HepG2 (cell line): ENCODE results near the gene SMIM10L2A. TPM values are rescaled to one million over a fixed set of nuclear protein-coding genes. Genes with fewer than 3 reads are reported as not detected.

Experiments
- ATAC-seq: fragments of 200-7000 bp; cut with Tn5 transposase; 3 replicates; pipeline ENCODE4 v1.9.1; 2020; ENCODE audit warnings: mild to moderate bottlenecking, moderate library complexity
- BruUV-seq: library from RNA; stranded (reverse); fragments of 400-500 nt; replicated peaks from 2 replicates; lab custom pipeline; 2021; lab: Mats Ljungman, UMichigan
- CTCF ChIA-PET: fragments of 300-600 bp; formaldehyde crosslinking; extraction: SDS; loops from one replicate; lab custom pipeline; 2021; ENCODE audit warnings: low total read pairs, inconsistent platforms, low intra/inter-chr PET ratio; lab: Yijun Ruan, JAX
- POLR2A ChIA-PET: fragments of 350-600 bp; sonication (Branson Sonifier 250); formaldehyde crosslinking; loops from one replicate; lab custom pipeline; 2020; ENCODE audit warnings: antibody characterized with exemption, inconsistent platforms; lab: Yijun Ruan, JAX
- DNase-seq: peaks from one replicate; pipeline ENCODE4 v3.0.0-alpha.2; 2015; ENCODE audit warnings: low spot score
- FAIRE-seq: peaks from 3 replicates; lab custom pipeline; 2011; peaks lifted over from hg19 to GRCh38; lab: Jason Lieb, UNC
- H2AFZ ChIP-seq: one replicate; pipeline ENCODE4 v1.6.1; 2011; ENCODE audit warnings: low read length, inconsistent platforms
- H3K27ac ChIP-seq: fragments of 300-600 bp; 3 replicates; pipeline ENCODE4 v1.8.0; 2011; ENCODE audit warnings: mixed run types, mild to moderate bottlenecking, mixed read lengths, low read length, inconsistent platforms; ENCODE audit not compliant: insufficient read depth; ENCODE audit errors: extremely low read length
- H3K27me3 ChIP-seq, 2 experiments: fragments of 200-600 bp in 1 of 2; 2 replicates in 1 of 2; 3 replicates in 1 of 2; pipeline versions ENCODE4 v1.6.0 to v1.8.0; 2011; ENCODE audit warnings: low read length in 2 of 2, mild to moderate bottlenecking in 2 of 2, moderate library complexity in 2 of 2, inconsistent platforms in 1 of 2; ENCODE audit not compliant: insufficient read depth in 2 of 2, control insufficient read depth in 1 of 2
- H3K36me3 ChIP-seq, 2 experiments: fragments of 200-600 bp in 1 of 2; replicated peaks in 1 of 2; 2 replicates in 1 of 2; 3 replicates in 1 of 2; pipeline versions ENCODE4 v1.5.1 to v1.8.0; 2011; ENCODE audit warnings: low read length in 2 of 2, inconsistent platforms in 1 of 2; ENCODE audit not compliant: insufficient read depth in 2 of 2, control insufficient read depth in 1 of 2
- H3K4me1 ChIP-seq: 2 replicates; pipeline ENCODE4 v1.5.1; 2012; ENCODE audit warnings: low read length, inconsistent platforms; ENCODE audit not compliant: insufficient read depth
- H3K4me2 ChIP-seq: 2 replicates; pipeline ENCODE4 v1.6.0; 2011; ENCODE audit warnings: low read depth, low read length, inconsistent platforms
- H3K4me3 ChIP-seq, 3 experiments: fragments of 200-600 bp in 1 of 3; sonication (generic), shearing (Covaris generic) in 1 of 3; replicated peaks in 1 of 3; 2 replicates each; pipeline ENCODE4 v1.5.1; 2011 to 2016; ENCODE audit warnings: low read length in 3 of 3, inconsistent platforms in 2 of 3, low read depth in 2 of 3, mild to moderate bottlenecking in 2 of 3, control low read depth in 1 of 3, mixed read lengths in 1 of 3; ENCODE audit not compliant: insufficient read depth in 1 of 3
- H3K79me2 ChIP-seq: one replicate; pipeline ENCODE4 v1.6.1; 2011; ENCODE audit warnings: low read length, inconsistent platforms; ENCODE audit not compliant: insufficient read depth
- H3K9ac ChIP-seq: 2 replicates; pipeline ENCODE4 v1.6.0; 2011; ENCODE audit warnings: mild to moderate bottlenecking, low read depth, low read length, inconsistent platforms; ENCODE audit not compliant: insufficient read depth
- H3K9me3 ChIP-seq: 2 replicates; pipeline ENCODE4 v1.5.1; 2012; ENCODE audit warnings: mild to moderate bottlenecking, low read length
- H4K20me1 ChIP-seq: 2 replicates; pipeline ENCODE4 v1.6.0; 2011; ENCODE audit warnings: inconsistent platforms, mild to moderate bottlenecking, low read length, moderate library complexity; ENCODE audit not compliant: insufficient read depth
- ARID5B ChIP-seq: IDR thresholded peaks from 2 replicates; pipeline ENCODE4 v1.4.0; 2020; ENCODE audit warnings: mild to moderate bottlenecking, missing genetic modification reagents
- IKZF1 ChIP-seq: fragments of 450-650 bp; IDR thresholded peaks from 2 replicates; pipeline ENCODE4 v1.7.1; 2016
- IRX3 ChIP-seq: sonication (generic); formaldehyde crosslinking; IDR thresholded peaks from 2 replicates; pipeline ENCODE4 v1.8.1; 2023; ENCODE audit warnings: mild to moderate bottlenecking, low read depth, missing genetic modification reagents, borderline replicate concordance
- KDM2A ChIP-seq: sonication (generic); formaldehyde crosslinking; IDR thresholded peaks from 2 replicates; pipeline ENCODE4 v1.4.0; 2020; ENCODE audit warnings: low read depth, missing genetic modification reagents, borderline replicate concordance
- MIER3 ChIP-seq: IDR thresholded peaks from 2 replicates; pipeline ENCODE4 v1.6.1; 2016; ENCODE audit warnings: missing compliant biosample characterization, borderline replicate concordance
- SMARCC2 ChIP-seq: fragments of 450-650 bp; IDR thresholded peaks from 2 replicates; pipeline ENCODE4 v1.6.1; 2017; ENCODE audit warnings: antibody characterized with exemption, mild to moderate bottlenecking
- ZBTB4 ChIP-seq: sonication (generic); formaldehyde crosslinking; IDR thresholded peaks from 2 replicates; pipeline ENCODE4 v1.4.0; 2020; ENCODE audit warnings: missing genetic modification reagents, mild to moderate bottlenecking, borderline replicate concordance
- ZNF34 ChIP-seq: sonication (generic); formaldehyde crosslinking; IDR thresholded peaks from 2 replicates; pipeline ENCODE4 v1.4.0; 2020; ENCODE audit warnings: mild to moderate bottlenecking, missing genetic modification reagents, borderline replicate concordance
- ZNF569 ChIP-seq: sonication (generic); formaldehyde crosslinking; IDR thresholded peaks from 2 replicates; pipeline ENCODE4 v1.5.0; 2020; ENCODE audit warnings: mild to moderate bottlenecking, missing genetic modification reagents, moderate library complexity, borderline replicate concordance
- ZNF782 ChIP-seq: sonication (generic); formaldehyde crosslinking; IDR thresholded peaks from 2 replicates; pipeline ENCODE4 v1.4.0; 2020; ENCODE audit warnings: missing genetic modification reagents, mild to moderate bottlenecking, borderline replicate concordance
- WGBS: methylation state at CpG from one replicate; pipeline ENCODE4 v1.1.6; 2017; ENCODE audit warnings: low lambda C conversion rate; 5-methylcytosine and 5-hydroxymethylcytosine counted together
- in situ Hi-C: cut with HindIII; loops from 2 replicates; pipeline ENCODE4 v1.10.0; 2017; ENCODE audit warnings: low pct_unique_long_range_greater_than_20kb; ENCODE audit not compliant: extremely low pct_ligation_motif_present
- intact Hi-C: fragments of 100-400 bp; cut with micrococcal nuclease; formaldehyde crosslinking; loops from one replicate; pipeline ENCODE4 v1.10.0; 2022; ENCODE audit not compliant: unreplicated experiment
- polyA plus RNA-seq, 8 experiments: library from polyadenylated mRNA; depleted of rRNA in 3 of 8; stranded (reverse) in 7 of 8; unstranded in 1 of 8; fragments of >200 nt; fragmentation: Illumina TruSeq in 4 of 8; extraction: Trizol in 4 of 8; gene quantifications; 2 replicates each; pipeline versions ENCODE4 v1.2.1 to v1.2.3, GENCODE V29; 2011 to 2016; ENCODE audit warnings: low read depth in 4 of 8, missing spikeins in 1 of 8, mixed read lengths in 1 of 8; ENCODE audit not compliant: insufficient read depth in 1 of 8
- total RNA-seq, 5 experiments: library from RNA; depleted of rRNA; stranded (reverse); fragments of >200 nt; fragmentation: Illumina TruSeq; extraction: Trizol; gene quantifications; 2 replicates each; pipeline ENCODE4 v1.2.3, GENCODE V29; 2016; ENCODE audit warnings: low read depth in 1 of 5

SMIM10L2A gene
- total and polyA plus RNA-seq, 2 of the 13 experiments (the other 11 are each of a cell fraction or from before 2014, with no cell fraction given): not detected

GRCh38 chrX:135373357-135373756 lies 48.4 kb upstream of the SMIM10L2A start:
- no peak overlapping the region for H3K4me2 ChIP-seq
- ChIA-PET CTCF (no interaction called here), POLR2A (no interaction called here)
- no peak overlapping the region for H3K4me3 ChIP-seq
- no peak for TF ChIP-seq ZNF782
- TF ChIP-seq ARID5B (CRISPR knock-in tag): no peak
- no peak for TF ChIP-seq ZNF569 (CRISPR knock-in tag)
- no peak for TF ChIP-seq ZBTB4 (CRISPR knock-in tag)
- TF ChIP-seq IRX3 (CRISPR knock-in tag): no peak
- TF ChIP-seq IKZF1: no peak
- no peak for TF ChIP-seq MIER3
- TF ChIP-seq ZNF34 (CRISPR knock-in tag): no peak
- TF ChIP-seq SMARCC2: no peak
- no peak for TF ChIP-seq KDM2A
- no TSS peak for BruUV-seq
- no peak overlapping the region for H3K9ac ChIP-seq
- H3K79me2 ChIP-seq: no peaks in the 10 kb centered on the region
- ATAC-seq: no peak
- DNase-seq: no peak
- intact Hi-C loops (no loop called here), in situ Hi-C loops (no loop called here)
- no peaks in the 10 kb centered on the region for H3K9me3 ChIP-seq
- WGBS: 39% methylated on average over 7 of the region's 7 CpGs
- H3K27ac ChIP-seq: no peak overlapping the region
- no peak for FAIRE-seq
- no peaks in the 10 kb centered on the region for H4K20me1 ChIP-seq
- no peaks in the 10 kb centered on the region for H3K4me1 ChIP-seq
- H2AFZ ChIP-seq: no peak overlapping the region
- H3K27me3 ChIP-seq: no peaks in the 10 kb centered on the region
- H3K36me3 ChIP-seq: no peaks in the 10 kb centered on the region
